Tibial nerve (tissue), 4 donors: ENCODE data around the gene DAP. TPM values are rescaled to one million over a fixed set of nuclear protein-coding genes. Genes with fewer than 3 reads are reported as not detected.

ENCODE experiments used
- DNase-seq, 2 donors: peaks; one replicate each; pipeline ENCODE4 v3.0.0-alpha.2; 2019; ENCODE audit warnings: low spot score in 2 of 2
- H3K27ac ChIP-seq, 4 donors: fragments of 200-600 bp; sonication (generic) in 3 of 4; one replicate each; pipeline ENCODE4 v1.5.1; 2017 to 2019; ENCODE audit warnings: mild to moderate bottlenecking in 1 of 4
- H3K27me3 ChIP-seq, 2 donors: fragments of 200-600 bp; sonication (generic) in 1 of 2; one replicate each; pipeline versions ENCODE4 v1.5.1 to v1.6.0; 2017 to 2019
- H3K36me3 ChIP-seq, 3 donors: fragments of 200-600 bp; sonication (generic); one replicate each; pipeline ENCODE4 v1.5.1; 2018 to 2019
- H3K4me1 ChIP-seq, 4 donors: fragments of 200-600 bp; sonication (generic) in 3 of 4; one replicate each; pipeline ENCODE4 v1.5.1; 2017 to 2019
- H3K4me3 ChIP-seq, 4 donors: fragments of 200-600 bp; sonication (generic) in 3 of 4; one replicate each; pipeline ENCODE4 v1.5.1; 2017 to 2019; ENCODE audit warnings: mild to moderate bottlenecking in 1 of 4, moderate library complexity in 1 of 4
- H3K9me3 ChIP-seq, 4 donors: fragments of 200-600 bp; sonication (generic) in 3 of 4; one replicate each; pipeline ENCODE4 v1.5.1; 2017 to 2019
- EP300 ChIP-seq, 2 donors: sonication (generic); formaldehyde crosslinking; IDR thresholded peaks; one replicate each; pipeline ENCODE4 v1.6.1; 2017; ENCODE audit warnings: antibody characterized with exemption in 2 of 2, mild to moderate bottlenecking in 1 of 2
- POLR2A ChIP-seq, 2 donors: fragments of 450-650 bp; IDR thresholded peaks; one replicate each; pipeline ENCODE4 v1.6.1; 2017; ENCODE audit warnings: antibody characterized with exemption in 2 of 2, mild to moderate bottlenecking in 2 of 2, moderate library complexity in 2 of 2
- WGBS, 2 donors: methylation state at CpG; one replicate each; pipeline ENCODE4 v1.1.5; 2018; 5-methylcytosine and 5-hydroxymethylcytosine counted together
- total RNA-seq, 4 donors: library from RNA; depleted of rRNA; stranded (reverse); fragments of >200 nt; gene quantifications; one replicate each; pipeline ENCODE4 v1.1.0, GENCODE V29; 2016
- TF ChIP-seq, protein P1 (sequence below), 5 experiments: fragments of 200-600 bp in 3 of 5; fragments of 450-650 bp in 2 of 5; sonication (generic) in 3 of 5; IDR thresholded peaks; one replicate each; pipeline ENCODE4 v1.5.1; 2016 to 2019; ENCODE audit warnings: antibody characterized with exemption in 5 of 5, mild to moderate bottlenecking in 3 of 5, moderate library complexity in 2 of 5

Gene DAP
- total RNA-seq, 4 donors from 2014 or later, result 43.0 to 77.7 (median 50.0) TPM

DNA sequence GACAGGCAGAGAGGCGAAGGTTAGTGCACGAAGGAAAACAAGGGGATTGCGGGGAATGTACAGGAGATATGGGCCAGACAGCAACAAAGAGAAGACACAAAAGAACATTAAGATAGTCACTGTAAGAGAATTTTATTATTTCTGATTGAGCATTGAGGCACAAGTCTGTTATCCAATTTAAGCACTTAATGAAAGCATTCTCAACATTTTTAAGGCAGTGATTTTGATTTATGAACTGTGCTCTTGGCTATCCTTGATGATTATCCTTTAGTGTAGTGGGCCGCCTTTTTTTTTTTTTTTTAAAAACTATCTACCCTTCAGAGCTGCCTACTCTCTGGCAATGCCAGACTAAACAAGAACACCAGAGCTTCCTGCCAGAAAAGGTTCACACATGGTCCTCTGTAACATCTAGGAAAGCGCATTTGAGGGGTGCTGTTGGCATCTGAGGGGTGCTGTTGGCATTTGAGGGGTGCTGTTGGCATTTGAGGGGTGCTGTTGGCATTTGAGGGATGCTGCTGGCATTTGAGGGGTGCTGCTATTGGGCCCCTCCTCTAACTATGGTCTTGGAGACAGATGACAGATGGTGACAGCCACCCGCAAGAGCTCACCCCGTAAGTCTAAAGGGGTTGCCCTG is 3.0 kb downstream of the DAP start:
- DNase-seq, result no peak
- Histone ChIP-seq H3K27ac (peak overlapping the region in 2 of 4 donors; percentile 62 to 98), H3K36me3 (peaks cover 0 to 30% (median 0%) of the 10 kb centered on the region in 3 donors)

GRCh38 chr5:10757043-10757442 is 4.0 kb downstream of the DAP start:
- TF ChIP-seq, protein P1, sequence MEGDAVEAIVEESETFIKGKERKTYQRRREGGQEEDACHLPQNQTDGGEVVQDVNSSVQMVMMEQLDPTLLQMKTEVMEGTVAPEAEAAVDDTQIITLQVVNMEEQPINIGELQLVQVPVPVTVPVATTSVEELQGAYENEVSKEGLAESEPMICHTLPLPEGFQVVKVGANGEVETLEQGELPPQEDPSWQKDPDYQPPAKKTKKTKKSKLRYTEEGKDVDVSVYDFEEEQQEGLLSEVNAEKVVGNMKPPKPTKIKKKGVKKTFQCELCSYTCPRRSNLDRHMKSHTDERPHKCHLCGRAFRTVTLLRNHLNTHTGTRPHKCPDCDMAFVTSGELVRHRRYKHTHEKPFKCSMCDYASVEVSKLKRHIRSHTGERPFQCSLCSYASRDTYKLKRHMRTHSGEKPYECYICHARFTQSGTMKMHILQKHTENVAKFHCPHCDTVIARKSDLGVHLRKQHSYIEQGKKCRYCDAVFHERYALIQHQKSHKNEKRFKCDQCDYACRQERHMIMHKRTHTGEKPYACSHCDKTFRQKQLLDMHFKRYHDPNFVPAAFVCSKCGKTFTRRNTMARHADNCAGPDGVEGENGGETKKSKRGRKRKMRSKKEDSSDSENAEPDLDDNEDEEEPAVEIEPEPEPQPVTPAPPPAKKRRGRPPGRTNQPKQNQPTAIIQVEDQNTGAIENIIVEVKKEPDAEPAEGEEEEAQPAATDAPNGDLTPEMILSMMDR (IDR thresholded peaks at IDR 0.05), result no peak
- TF ChIP-seq POLR2A (IDR thresholded peaks at IDR 0.05), result no peak
- no peak for TF ChIP-seq EP300 (IDR thresholded peaks at IDR 0.05)
- H3K27me3 ChIP-seq, result no peaks in the 10 kb centered on the region
- peak overlapping the region in 3 of 4 donors; percentile 6 to 98 (median 62) for H3K27ac ChIP-seq
- no peak for DNase-seq
- no peaks in the 10 kb centered on the region for H3K9me3 ChIP-seq
- peaks cover 0 to 60% (median 16%) of the 10 kb centered on the region in 4 donors for H3K4me1 ChIP-seq
- 68 to 70% methylated on average over 9 of the region's 9 CpGs for WGBS, 2 donors
- H3K36me3 ChIP-seq, result peaks cover 0 to 35% (median 0%) of the 10 kb centered on the region in 3 donors
- no peak overlapping the region for H3K4me3 ChIP-seq

More for the DNA sequence above, 3.0 kb downstream of the DAP start:
- H3K4me1 ChIP-seq, result peaks cover 0 to 62% (median 18%) of the 10 kb centered on the region in 4 donors
- no peaks in the 10 kb centered on the region for H3K9me3 ChIP-seq
- no peaks in the 10 kb centered on the region for H3K27me3 ChIP-seq
- 86 to 90% methylated on average over 7 of the region's 7 CpGs for WGBS, 2 donors
- TF ChIP-seq, protein P1 (IDR thresholded peaks at IDR 0.05), result no peak
- no peak for TF ChIP-seq EP300 (IDR thresholded peaks at IDR 0.05)
- no peak for TF ChIP-seq POLR2A (IDR thresholded peaks at IDR 0.05)
- no peak overlapping the region for H3K4me3 ChIP-seq

GRCh38 chr5:10756549-10756948 is 4.5 kb downstream of the DAP start:
- DNase-seq, result no peak
- WGBS, 2 donors, result 27 to 40% methylated on average over 2 of the region's 2 CpGs
- peaks cover 0 to 58% (median 15%) of the 10 kb centered on the region in 4 donors for H3K4me1 ChIP-seq
- peaks cover 0 to 39% (median 0%) of the 10 kb centered on the region in 3 donors for H3K36me3 ChIP-seq
- H3K9me3 ChIP-seq, result no peaks in the 10 kb centered on the region
- TF ChIP-seq POLR2A (IDR thresholded peaks at IDR 0.05) (no peak), EP300 (IDR thresholded peaks at IDR 0.05) (no peak)
- TF ChIP-seq, protein P1 (IDR thresholded peaks at IDR 0.05), result no peak
- peak overlapping the region in 3 of 4 donors; percentile 6 to 98 (median 62) for H3K27ac ChIP-seq
- no peaks in the 10 kb centered on the region for H3K27me3 ChIP-seq
- H3K4me3 ChIP-seq, result no peak overlapping the region

- 86 to 93% methylated on average over 9 of the region's 9 CpGs for WGBS, 2 donors
- Histone ChIP-seq H3K4me1 (peaks cover 0 to 37% (median 9%) of the 10 kb centered on the region in 4 donors), H3K27me3 (no peaks in the 10 kb centered on the region), H3K27ac (no peak overlapping the region), H3K9me3 (no peaks in the 10 kb centered on the region), H3K36me3 (peaks cover 0 to 58% (median 0%) of the 10 kb centered on the region in 3 donors), H3K4me3 (no peak overlapping the region)
- no peak for TF ChIP-seq EP300 (IDR thresholded peaks at IDR 0.05)
- TF ChIP-seq, protein P1 (IDR thresholded peaks at IDR 0.05), result no peak
- TF ChIP-seq POLR2A (IDR thresholded peaks at IDR 0.05), result no peak
- no peak for DNase-seq
These were observed 7.9 kb downstream of the DAP start for GRCh38 chr5:10753178-10753577.

- DNase-seq, result no peak
- no peak overlapping the region for H3K27ac ChIP-seq
- H3K27me3 ChIP-seq, result no peaks in the 10 kb centered on the region
- no peaks in the 10 kb centered on the region for H3K9me3 ChIP-seq
- H3K4me3 ChIP-seq, result no peak overlapping the region
- peaks cover 0 to 29% (median 9%) of the 10 kb centered on the region in 4 donors for H3K4me1 ChIP-seq
- TF ChIP-seq POLR2A (IDR thresholded peaks at IDR 0.05) (no peak), EP300 (IDR thresholded peaks at IDR 0.05) (no peak)
- TF ChIP-seq, protein P1 (IDR thresholded peaks at IDR 0.05), result no peak
- WGBS, 2 donors, result 62 to 64% methylated on average over 2 of the region's 2 CpGs
- H3K36me3 ChIP-seq, result peaks cover 0 to 66% (median 0%) of the 10 kb centered on the region in 3 donors
These were observed 8.6 kb downstream of the DAP start for GRCh38 chr5:10752451-10752850.
